Stimulated activated CD4-positive, alpha-beta T cell treated with anti-CD3 and anti-CD28 coated beads, TNF-alpha, amount 100 ng/mL, for 24 hours (primary cell): Measurements from ENCODE around the gene TMEM208.
A peak's percentile ranks its signal among the peaks of the same experiment; 100 is the strongest.

Experiments
- DNase-seq, 3 experiments: peaks; one replicate each; pipeline ENCODE4 v3.0.0-alpha.2; 2020; ENCODE audit warnings: low read depth in 3 of 3

Gene TMEM208

DNA sequence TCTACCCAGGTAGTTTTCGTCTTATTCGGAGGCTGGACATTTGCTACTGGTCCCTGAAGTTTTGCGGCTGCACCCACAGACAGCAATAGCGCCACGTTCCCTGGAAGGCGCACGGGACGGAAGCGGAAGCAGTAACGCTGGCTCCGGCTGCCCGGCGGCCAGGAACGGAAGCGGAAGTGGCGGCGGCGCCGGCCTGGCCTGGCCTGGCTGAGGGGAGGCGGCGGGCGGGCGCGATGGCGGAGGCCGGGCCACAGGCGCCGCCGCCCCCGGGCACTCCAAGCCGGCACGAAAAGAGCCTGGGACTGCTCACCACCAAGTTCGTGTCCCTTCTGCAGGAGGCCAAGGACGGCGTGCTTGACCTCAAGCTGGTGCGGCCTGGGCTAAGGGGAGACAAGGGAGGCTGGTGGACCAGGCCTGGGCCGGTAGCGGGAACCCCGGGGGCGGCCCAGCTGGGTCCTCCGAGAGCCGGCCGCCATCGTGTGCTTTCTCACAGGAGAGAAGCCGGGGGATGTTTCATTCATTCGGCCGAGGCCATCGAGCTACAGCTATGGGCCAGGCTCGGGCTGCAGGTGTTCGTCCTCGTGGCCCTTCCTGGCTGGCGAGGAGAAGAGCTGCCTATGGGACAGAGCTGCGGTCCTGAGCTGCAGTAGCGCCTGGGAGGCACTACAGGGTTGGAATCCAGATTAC is 34.8 kb upstream of the TMEM208 start, which contains the start of gene E2F4:
TSS of gene E2F4 (plus strand) at position 161 of the 687 bp plus-strand sequence. CDS start at position 234, 73 bp downstream.
- DNase-seq = peak; percentile 72 to 89 (median 79)

DNA sequence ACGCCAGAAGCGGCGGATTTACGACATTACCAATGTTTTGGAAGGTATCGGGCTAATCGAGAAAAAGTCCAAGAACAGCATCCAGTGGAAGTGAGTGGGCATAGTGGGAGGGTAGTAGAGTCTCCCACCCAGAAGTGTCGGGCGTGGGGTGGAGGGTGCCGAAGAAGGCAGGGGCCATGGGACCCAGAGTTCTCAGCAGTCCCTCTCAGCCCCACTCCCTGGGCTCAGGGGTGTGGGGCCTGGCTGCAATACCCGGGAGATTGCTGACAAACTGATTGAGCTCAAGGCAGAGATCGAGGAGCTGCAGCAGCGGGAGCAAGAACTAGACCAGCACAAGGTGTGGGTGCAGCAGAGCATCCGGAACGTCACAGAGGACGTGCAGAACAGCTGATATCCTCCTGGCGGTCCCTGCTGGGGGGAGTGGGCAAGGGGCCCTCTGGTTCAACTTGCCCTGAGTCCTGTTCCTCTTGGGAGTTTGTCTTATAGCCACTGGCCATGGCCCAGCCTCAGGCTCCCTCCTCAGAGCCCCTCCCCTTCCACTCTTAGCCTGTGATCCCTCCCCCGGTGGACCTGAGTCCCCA is 34.1 kb upstream of the TMEM208 start:
- DNase-seq = no peak

GRCh38 chr16:67193536-67193935 is 33.4 kb upstream of the TMEM208 start:
- no peak for DNase-seq

DNA sequence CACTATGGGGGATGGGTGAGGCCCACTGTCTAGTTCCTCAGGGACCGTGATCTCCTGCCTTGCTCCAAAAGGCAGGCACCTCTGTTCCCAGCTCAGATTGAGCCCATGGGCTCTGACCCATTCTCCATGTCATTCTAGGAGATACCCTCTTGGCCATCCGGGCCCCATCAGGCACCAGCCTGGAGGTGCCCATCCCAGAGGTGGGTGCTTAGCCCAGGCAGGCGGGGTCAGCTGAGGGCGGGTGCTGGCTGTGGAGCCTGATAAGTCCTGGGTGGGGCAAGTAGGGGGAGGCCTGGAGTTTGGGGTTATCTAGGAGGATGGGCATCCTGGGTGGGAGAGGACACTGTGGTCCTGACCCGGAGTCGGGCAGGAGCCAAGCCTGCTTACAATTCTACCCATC is 32.7 kb upstream of the TMEM208 start:
- DNase-seq = no peak

DNA sequence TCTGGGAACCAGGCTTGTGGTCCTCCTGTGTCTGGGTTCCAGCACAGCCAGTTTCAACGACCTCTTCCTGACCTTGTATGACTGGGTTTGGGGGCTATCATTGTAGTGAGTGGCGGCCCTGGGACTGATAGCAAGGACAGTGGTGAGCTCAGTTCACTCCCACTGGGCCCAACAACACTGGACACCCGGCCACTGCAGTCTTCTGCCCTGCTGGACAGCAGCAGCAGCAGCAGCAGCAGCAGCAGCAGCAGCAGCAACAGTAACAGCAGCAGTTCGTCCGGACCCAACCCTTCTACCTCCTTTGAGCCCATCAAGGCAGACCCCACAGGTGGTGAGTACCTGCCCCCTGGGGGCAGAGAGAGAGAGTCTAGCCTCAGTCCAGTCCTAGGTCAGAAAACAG is 31.3 kb upstream of the TMEM208 start:
- DNase-seq = no peak

GRCh38 chr16:67196881-67197280 is 30.0 kb upstream of the TMEM208 start:
- no peak for DNase-seq

GRCh38 chr16:67197704-67198103 is 29.2 kb upstream of the TMEM208 start:
- no peak for DNase-seq

DNA sequence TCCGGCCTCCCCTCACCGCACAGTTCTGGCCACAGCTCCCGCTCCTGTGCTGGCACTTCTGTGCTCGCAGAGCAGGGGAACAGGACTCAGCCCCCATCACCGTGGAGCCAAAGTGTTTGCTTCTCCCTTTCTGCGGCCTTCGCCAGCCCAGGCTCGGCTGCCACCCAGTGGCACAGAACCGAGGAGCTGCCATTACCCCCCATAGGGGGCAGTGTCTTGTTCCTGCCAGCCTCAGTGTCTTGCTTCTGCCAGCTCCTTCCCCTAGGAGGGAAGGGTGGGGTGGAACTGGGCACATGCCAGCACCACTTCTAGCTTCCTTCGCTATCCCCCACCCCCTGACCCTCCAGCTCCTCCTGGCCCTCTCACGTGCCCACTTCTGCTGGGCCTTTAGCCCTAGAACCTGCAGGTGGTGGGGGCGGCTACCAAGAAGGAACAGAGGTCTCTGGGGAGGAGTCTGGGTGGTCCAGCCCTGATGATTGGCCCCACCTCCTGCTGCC is 28.6 kb upstream of the TMEM208 start:
- no peak for DNase-seq

DNA sequence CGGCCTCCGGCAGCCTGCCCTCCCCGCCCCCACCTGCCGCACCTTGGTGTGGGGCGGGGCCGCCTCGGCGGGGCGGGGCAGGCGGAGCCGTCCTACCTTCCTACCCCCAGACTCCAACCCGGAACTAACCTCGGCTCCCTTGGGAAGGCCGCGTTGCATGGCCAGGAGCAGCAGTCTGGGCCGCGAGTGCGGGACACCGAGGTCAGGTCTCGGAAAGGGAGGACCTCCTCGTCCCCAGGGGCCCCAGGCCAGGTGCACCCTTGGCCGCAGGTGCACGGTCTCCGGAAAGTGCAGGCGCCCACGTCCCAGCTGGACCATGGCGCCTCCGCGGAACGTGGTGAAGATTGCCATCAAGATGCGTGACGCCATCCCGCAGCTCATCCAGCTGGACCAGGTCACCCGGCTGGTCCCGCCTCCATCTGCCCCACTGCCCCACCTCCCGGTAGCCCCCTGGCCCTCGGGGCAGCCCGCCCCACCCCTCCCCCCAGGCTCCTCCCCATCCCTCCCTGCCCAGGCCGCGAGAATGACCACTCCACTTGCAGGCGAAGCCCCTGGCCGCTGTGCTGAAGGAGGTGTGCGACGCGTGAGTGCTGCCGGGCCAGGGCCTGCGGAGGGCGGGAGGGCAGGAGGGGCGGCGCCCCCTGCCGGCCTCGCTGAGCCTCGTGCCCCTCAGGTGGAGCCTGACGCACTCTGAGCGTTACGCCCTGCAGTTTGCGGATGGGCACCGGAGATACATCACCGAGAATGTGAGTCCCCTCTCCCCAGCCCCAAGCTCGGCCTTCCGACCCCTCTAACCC is 27.7 kb upstream of the TMEM208 start, which contains the start of gene ELMO3:
TSS of gene ELMO3 (plus strand) at position 121 of the 797 bp plus-strand sequence. CDS start at position 317, 196 bp downstream.
- no peak for DNase-seq

- no peak for DNase-seq
Measured at GRCh38 chr16:67199808-67200198, 27.1 kb upstream of the TMEM208 start.

GRCh38 chr16:67200491-67200890 is 26.4 kb upstream of the TMEM208 start:
- no peak for DNase-seq

DNA sequence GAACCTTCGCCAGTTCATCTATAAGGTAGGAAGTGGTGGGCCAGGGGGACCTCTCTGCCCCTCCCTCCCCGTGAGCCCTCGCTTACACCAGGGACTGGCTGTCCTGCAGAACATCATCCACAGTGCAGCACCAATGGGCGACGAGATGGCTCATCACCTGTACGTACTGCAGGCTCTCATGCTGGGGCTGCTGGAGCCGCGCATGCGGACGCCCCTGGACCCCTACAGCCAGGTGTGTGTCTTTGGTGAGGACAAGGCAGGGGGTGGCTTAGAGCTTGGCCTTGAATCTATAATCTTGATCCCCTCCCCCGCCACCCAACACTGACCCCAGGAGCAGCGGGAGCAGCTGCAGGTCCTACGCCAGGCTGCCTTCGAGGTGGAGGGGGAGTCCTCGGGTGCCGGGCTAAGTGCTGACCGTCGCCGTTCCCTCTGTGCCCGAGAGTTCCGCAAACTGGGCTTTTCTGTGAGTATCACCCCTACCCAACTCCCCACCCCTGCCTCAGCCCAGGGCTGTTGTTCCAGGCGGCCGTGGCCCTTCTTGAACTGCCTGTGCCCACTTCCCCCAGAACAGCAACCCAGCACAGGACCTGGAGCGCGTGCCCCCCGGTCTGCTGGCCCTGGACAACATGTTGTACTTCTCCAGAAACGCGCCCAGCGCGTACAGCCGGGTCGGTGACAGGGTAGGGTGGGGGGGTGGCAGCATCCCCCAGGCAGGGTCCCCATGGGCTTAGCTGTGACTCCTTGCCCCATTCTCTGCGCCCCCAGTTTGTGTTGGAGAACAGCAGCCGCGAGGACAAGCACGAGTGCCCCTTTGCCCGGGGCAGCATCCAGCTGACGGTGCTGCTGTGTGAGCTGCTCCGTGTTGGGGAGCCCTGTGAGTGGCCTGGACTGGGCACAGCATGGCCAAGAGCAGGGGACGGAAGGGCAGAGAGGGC is 25.3 kb upstream of the TMEM208 start:
- DNase-seq = no peak

GRCh38 chr16:67202426-67202825 is 24.5 kb upstream of the TMEM208 start:
- DNase-seq = no peak

DNA sequence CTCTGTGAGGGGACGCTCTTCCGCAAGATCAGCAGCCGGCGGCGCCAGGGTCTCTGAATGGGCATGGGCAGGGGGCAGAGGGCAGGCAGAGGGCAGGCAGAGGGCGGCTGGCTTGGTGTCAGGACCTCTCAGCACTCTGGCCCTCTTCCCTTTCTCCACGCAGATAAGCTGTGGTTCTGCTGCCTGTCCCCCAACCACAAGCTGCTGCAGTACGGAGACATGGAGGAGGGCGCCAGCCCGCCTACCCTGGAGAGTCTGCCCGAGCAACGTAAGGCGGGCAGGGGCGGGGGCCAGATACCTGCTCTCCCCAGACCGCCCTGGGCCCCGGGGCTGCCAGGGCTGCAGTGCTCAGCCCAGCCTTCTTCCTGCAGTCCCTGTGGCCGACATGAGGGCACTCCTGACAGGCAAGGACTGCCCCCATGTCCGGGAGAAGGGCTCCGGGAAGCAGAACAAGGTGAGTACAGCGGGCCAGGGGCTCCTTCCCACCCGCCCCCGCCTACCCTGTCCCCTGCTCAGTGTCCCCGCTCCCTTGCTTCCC is 23.9 kb upstream of the TMEM208 start:
- no peak for DNase-seq

DNA sequence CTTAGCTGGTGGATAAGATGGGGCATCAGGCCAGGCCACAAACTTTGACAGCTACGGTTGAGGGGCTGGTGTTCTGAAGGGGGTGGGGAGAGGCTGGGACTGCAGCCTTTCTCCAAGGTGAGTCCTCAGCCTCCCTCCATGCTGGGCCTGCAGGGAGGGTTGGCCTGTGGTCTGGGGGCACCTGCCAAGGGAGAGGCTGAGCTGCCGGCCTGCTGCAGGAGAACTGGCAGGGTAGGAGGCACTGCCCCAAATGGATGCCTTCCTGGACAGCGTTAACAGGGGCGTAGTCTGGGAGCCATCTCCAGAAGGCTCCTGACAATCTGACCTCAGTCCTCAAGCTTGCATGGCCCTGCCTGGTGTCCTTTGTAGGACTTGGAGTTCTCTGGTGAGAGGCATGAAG is 22.9 kb upstream of the TMEM208 start:
- no peak for DNase-seq

DNA sequence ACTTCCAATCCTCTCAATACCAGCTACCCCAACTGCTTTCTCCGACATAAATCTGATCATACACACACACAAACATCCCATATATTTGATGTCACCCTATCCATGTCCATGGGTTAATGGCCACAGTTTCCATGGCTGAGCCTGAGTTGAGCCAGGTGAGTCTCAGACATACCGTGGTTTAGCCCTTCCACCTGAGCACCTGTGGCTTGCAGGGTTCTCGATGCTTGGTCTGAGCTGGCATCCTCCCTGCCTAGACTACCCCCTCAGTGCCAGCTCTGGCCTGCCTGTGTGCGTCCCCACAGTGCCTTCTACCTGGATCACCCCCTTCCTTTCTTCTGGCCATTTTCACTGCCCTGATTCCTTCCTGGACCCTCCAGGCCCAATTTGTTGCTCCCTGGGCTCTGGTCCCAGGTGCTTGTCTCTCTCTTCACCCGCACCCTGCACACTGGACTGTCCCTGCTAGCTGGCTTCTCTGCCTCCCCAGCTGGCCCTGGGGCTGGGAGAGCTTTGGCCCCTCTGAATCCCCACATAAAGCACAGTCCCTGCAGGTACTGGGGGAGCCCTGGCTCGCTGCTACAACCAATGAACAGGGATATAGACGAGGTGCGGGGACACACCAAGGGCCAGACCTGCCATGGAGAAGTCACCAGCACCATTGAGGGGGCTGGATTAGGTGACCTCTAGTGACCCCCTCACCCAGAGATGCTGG is 20.6 kb upstream of the TMEM208 start:
- no peak for DNase-seq

GRCh38 chr16:67206838-67207248 is 20.1 kb upstream of the TMEM208 start:
- no peak for DNase-seq

GRCh38 chr16:67207249-67208091 is 19.5 kb upstream of the TMEM208 start:
- DNase-seq = no peak

- no peak for DNase-seq
Measured at GRCh38 chr16:67208154-67208896, 18.6 kb upstream of the TMEM208 start.
